ENCODE measurements around the gene EIF4A2. TPM values are rescaled to one million over a fixed set of nuclear protein-coding genes. Genes with fewer than 3 reads are reported as not detected.
"Not testable (repeated sequence)": the region's sequence is repeated elsewhere in the genome, so short reads cannot be mapped to it uniquely, and the experiment has no call there.

Gene EIF4A2
- total RNA-seq, 1 experiment from 2014 or later = 574 TPM

DNA sequence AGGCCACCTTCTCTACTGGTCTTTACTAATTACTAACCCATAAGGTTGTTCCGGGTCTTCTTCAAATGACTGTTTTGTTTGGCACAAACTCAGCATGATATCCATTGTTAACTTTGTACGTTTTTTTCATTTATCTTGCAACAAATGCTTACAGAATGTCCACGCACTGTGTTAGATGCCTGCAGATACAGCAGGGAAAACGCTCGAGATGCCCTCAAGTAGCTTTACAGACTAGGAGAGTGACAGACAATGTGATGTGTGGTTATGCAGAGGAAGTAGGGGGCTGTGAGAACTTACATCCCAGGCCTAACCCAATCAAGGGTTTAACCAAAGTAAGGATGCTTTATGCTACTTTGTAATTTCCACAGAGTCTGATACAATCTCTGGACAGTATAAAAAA is 23.9 kb downstream of the EIF4A2 start (continued):
- TF ChIP-seq, protein P1, sequence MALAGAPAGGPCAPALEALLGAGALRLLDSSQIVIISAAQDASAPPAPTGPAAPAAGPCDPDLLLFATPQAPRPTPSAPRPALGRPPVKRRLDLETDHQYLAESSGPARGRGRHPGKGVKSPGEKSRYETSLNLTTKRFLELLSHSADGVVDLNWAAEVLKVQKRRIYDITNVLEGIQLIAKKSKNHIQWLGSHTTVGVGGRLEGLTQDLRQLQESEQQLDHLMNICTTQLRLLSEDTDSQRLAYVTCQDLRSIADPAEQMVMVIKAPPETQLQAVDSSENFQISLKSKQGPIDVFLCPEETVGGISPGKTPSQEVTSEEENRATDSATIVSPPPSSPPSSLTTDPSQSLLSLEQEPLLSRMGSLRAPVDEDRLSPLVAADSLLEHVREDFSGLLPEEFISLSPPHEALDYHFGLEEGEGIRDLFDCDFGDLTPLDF (CRISPR knock-in tag; IDR thresholded peaks at IDR 0.05) = no peak
- no peak for TF ChIP-seq CREB1 (CRISPR knock-in tag; IDR thresholded peaks at IDR 0.05)
- TF ChIP-seq, protein P2, sequence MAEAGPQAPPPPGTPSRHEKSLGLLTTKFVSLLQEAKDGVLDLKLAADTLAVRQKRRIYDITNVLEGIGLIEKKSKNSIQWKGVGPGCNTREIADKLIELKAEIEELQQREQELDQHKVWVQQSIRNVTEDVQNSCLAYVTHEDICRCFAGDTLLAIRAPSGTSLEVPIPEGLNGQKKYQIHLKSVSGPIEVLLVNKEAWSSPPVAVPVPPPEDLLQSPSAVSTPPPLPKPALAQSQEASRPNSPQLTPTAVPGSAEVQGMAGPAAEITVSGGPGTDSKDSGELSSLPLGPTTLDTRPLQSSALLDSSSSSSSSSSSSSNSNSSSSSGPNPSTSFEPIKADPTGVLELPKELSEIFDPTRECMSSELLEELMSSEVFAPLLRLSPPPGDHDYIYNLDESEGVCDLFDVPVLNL (CRISPR knock-in tag; IDR thresholded peaks at IDR 0.05; ENCODE audit: borderline replicate concordance, low read depth) = no peak

DNA sequence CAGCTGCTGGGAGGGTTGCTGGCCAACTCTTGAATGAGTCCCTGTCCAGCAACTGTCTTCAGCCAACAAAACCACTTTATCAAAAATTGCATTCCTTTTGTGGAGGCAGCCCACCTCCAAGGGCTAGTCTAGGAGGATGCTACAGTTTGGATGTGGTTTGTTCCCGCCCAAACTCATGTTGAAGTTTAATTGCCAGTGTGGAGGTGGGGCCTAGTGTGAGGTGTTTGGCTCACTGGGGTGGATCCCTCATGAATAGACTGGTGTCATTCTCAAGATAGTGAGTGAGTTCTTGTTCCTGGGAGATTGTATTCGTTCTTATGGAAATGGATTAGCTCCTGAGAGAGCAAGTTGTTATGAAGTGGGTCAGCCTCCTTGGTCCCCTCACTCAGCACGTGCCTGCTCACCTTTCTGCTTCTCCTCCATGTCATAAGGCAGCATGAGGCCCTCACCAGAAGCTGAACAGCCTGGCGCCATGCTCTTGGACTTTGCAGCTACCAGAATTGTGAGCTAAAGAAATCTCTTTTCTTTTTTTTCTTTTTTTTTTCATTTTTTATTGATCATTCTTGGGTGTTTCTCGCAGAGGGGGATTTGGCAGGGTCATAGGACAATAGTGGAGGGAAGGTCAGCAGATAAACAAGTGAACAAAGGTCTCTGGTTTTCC is 27.1 kb downstream of the EIF4A2 start:
- no peaks in the 10 kb centered on the region for H3K9me3 Mint-ChIP-seq
- peaks cover 17% of the 10 kb centered on the region for H3K4me1 Mint-ChIP-seq
- ChIA-PET CTCF (interaction anchor here (0.7 to 0.9 kb wide), 2 partner anchors 11 to 221 kb away, joined by 3 to 4 read pairs; no protein-coding TSS in a partner anchor), POLR2A (interaction anchor here (0.6 kb wide), 1 partner anchor 34 kb away, joined by 3 read pairs; no protein-coding TSS in a partner anchor)
- no peak overlapping the region for H3K4me3 Mint-ChIP-seq
- TF ChIP-seq FOXP1 (CRISPR knock-in tag; IDR thresholded peaks at IDR 0.05; ENCODE audit: borderline replicate concordance) (no peak), ZNF396 (CRISPR knock-in tag; IDR thresholded peaks at IDR 0.05; ENCODE audit: borderline replicate concordance) (no peak), GRHL2 (CRISPR knock-in tag; IDR thresholded peaks at IDR 0.05; ENCODE audit: insufficient replicate concordance, severe bottlenecking) (no peak), ZNF263 (CRISPR knock-in tag; IDR thresholded peaks at IDR 0.05; ENCODE audit: low read depth) (no peak), SMAD4 (CRISPR knock-in tag; IDR thresholded peaks at IDR 0.05) (no peak), JAZF1 (CRISPR knock-in tag; IDR thresholded peaks at IDR 0.05) (no peak), NR2C2 (CRISPR knock-in tag; IDR thresholded peaks at IDR 0.05) (no peak), CBFB (CRISPR knock-in tag; IDR thresholded peaks at IDR 0.05; ENCODE audit: low read depth) (no peak), NFE2L1 (CRISPR knock-in tag; IDR thresholded peaks at IDR 0.05) (no peak)
- TF ChIP-seq, protein P3, sequence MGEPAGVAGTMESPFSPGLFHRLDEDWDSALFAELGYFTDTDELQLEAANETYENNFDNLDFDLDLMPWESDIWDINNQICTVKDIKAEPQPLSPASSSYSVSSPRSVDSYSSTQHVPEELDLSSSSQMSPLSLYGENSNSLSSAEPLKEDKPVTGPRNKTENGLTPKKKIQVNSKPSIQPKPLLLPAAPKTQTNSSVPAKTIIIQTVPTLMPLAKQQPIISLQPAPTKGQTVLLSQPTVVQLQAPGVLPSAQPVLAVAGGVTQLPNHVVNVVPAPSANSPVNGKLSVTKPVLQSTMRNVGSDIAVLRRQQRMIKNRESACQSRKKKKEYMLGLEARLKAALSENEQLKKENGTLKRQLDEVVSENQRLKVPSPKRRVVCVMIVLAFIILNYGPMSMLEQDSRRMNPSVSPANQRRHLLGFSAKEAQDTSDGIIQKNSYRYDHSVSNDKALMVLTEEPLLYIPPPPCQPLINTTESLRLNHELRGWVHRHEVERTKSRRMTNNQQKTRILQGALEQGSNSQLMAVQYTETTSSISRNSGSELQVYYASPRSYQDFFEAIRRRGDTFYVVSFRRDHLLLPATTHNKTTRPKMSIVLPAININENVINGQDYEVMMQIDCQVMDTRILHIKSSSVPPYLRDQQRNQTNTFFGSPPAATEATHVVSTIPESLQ (CRISPR knock-in tag; IDR thresholded peaks at IDR 0.05) = no peak
- TF ChIP-seq, protein P4, sequence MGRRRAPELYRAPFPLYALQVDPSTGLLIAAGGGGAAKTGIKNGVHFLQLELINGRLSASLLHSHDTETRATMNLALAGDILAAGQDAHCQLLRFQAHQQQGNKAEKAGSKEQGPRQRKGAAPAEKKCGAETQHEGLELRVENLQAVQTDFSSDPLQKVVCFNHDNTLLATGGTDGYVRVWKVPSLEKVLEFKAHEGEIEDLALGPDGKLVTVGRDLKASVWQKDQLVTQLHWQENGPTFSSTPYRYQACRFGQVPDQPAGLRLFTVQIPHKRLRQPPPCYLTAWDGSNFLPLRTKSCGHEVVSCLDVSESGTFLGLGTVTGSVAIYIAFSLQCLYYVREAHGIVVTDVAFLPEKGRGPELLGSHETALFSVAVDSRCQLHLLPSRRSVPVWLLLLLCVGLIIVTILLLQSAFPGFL (CRISPR knock-in tag; IDR thresholded peaks at IDR 0.05; ENCODE audit: borderline replicate concordance) = no peak
- TF ChIP-seq, protein P1 (CRISPR knock-in tag; IDR thresholded peaks at IDR 0.05) = no peak
- TF ChIP-seq, protein P5, sequence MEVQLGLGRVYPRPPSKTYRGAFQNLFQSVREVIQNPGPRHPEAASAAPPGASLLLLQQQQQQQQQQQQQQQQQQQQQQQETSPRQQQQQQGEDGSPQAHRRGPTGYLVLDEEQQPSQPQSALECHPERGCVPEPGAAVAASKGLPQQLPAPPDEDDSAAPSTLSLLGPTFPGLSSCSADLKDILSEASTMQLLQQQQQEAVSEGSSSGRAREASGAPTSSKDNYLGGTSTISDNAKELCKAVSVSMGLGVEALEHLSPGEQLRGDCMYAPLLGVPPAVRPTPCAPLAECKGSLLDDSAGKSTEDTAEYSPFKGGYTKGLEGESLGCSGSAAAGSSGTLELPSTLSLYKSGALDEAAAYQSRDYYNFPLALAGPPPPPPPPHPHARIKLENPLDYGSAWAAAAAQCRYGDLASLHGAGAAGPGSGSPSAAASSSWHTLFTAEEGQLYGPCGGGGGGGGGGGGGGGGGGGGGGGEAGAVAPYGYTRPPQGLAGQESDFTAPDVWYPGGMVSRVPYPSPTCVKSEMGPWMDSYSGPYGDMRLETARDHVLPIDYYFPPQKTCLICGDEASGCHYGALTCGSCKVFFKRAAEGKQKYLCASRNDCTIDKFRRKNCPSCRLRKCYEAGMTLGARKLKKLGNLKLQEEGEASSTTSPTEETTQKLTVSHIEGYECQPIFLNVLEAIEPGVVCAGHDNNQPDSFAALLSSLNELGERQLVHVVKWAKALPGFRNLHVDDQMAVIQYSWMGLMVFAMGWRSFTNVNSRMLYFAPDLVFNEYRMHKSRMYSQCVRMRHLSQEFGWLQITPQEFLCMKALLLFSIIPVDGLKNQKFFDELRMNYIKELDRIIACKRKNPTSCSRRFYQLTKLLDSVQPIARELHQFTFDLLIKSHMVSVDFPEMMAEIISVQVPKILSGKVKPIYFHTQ (CRISPR knock-in tag; IDR thresholded peaks at IDR 0.05) = no peak
- TF ChIP-seq, protein P6, sequence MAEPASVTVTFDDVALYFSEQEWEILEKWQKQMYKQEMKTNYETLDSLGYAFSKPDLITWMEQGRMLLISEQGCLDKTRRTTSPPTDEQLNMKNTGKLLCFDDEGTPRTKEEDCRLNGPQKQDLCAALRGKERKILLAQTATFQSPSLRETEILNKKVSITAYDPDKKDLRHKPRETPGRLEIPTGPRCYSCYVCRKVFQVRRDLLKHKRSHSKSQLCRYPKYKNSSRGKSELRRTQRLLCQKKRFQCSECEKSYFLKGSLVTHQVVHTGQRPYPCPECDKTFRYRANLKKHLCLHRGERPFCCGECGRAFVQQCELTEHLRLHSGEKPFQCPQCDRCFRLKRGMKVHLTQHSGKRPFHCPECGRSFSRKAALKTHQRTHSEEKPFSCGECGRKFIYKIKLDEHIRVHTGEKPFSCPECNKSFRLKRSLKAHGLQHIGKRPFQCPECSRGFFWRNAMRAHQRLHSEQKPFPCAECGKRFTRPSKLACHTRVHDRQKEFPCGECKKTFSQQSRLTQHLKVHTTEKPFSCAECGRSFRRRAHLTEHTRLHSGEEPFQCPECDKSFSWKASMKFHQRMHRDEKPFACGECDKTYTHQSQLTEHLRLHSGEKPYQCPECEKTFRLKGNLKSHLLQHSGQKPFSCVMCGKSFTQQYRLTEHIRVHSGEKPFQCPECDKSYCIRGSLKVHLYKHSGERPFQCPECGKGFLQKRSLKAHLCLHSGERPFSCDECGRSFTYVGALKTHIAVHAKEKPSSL (CRISPR knock-in tag; conservative IDR thresholded peaks at IDR 0.05) = no peak
- TF ChIP-seq, protein P7, sequence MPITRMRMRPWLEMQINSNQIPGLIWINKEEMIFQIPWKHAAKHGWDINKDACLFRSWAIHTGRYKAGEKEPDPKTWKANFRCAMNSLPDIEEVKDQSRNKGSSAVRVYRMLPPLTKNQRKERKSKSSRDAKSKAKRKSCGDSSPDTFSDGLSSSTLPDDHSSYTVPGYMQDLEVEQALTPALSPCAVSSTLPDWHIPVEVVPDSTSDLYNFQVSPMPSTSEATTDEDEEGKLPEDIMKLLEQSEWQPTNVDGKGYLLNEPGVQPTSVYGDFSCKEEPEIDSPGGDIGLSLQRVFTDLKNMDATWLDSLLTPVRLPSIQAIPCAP (CRISPR knock-in tag; IDR thresholded peaks at IDR 0.05) = no peak
- H3K36me3 Mint-ChIP-seq = no peaks in the 10 kb centered on the region
- H3K27me3 Mint-ChIP-seq (ENCODE audit: low read depth) = no peaks in the 10 kb centered on the region
- no peak for DNase-seq (ENCODE audit: low spot score)
- no peak overlapping the region for H3K27ac Mint-ChIP-seq
- ATAC-seq = no peak

DNA sequence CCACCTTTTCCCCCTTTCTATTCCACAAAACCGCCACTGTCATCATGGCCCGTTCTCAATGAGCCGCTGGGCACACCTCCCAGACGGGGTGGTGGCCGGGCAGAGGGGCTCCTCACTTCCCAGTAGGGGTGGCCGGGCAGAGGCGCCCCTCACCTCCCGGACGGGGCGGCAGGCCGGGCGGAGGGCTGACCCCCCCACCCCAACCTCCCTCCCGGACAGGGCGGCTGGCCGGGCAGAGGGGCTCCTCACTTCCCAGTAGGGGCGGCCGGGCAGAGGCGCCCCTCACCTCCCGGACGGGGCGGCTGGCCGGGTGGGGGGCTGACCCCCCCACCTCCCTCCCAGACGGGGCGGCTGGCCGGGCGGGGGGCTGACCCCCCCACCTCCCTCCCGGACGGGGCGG is 27.9 kb downstream of the EIF4A2 start:
- DNase-seq (ENCODE audit: low spot score); ATAC-seq; H3K4me3 Mint-ChIP-seq; H3K27ac Mint-ChIP-seq; H3K9me3 Mint-ChIP-seq; H3K27me3 Mint-ChIP-seq (ENCODE audit: low read depth); CTCF ChIA-PET; POLR2A ChIA-PET; H3K36me3 Mint-ChIP-seq: not testable (repeated sequence)
- peaks cover 23% of the 10 kb centered on the region for H3K4me1 Mint-ChIP-seq
